DMS53 treated with DMSO at 0.1 percent for 48 hours (cell line): Measurements from ENCODE around the gene KRTAP4-8.
"Not testable (repeated sequence)": the region's sequence is repeated elsewhere in the genome, so short reads cannot be mapped to it uniquely, and the experiment has no call there.

Experiments
- DNase-seq: peaks from one replicate; lab custom pipeline; 2025; ENCODE audit not compliant: unreplicated experiment; lab: John Stamatoyannopoulos, UW

Gene KRTAP4-8

GRCh38 chr17:41108728-41109386 lies 10.9 kb upstream of the KRTAP4-8 start:
- DNase-seq = not testable (repeated sequence)

GRCh38 chr17:41107941-41108450 lies 10.1 kb upstream of the KRTAP4-8 start:
- no peak for DNase-seq

- DNase-seq = not testable (repeated sequence)
Observed at GRCh38 chr17:41105347-41105746, 7.4 kb upstream of the KRTAP4-8 start, which contains the start of gene KRTAP4-9. KRTAP4-9 (plus strand) TSS chr17:41105389; CDS start chr17:41105389, 0 bp downstream.

- not testable (repeated sequence) for DNase-seq
Observed at GRCh38 chr17:41104386-41105038, 6.6 kb upstream of the KRTAP4-8 start.

GRCh38 chr17:41103896-41104295 lies 6.0 kb upstream of the KRTAP4-8 start:
- DNase-seq = no peak

GRCh38 chr17:41101586-41102259 lies 3.8 kb upstream of the KRTAP4-8 start, which contains the start of gene KRTAP4-16:
KRTAP4-16 (minus strand) TSS chr17:41102209; CDS start chr17:41102209, 0 bp downstream.
- no peak for DNase-seq

GRCh38 chr17:41099682-41100480 lies 1.9 kb upstream of the KRTAP4-8 start:
- DNase-seq = not testable (repeated sequence)

GRCh38 chr17:41098481-41098880 lies 539 bp upstream of the KRTAP4-8 start:
- DNase-seq = no peak

- DNase-seq = no peak
Observed at GRCh38 chr17:41096055-41096454, 1.9 kb downstream of the KRTAP4-8 start.

GRCh38 chr17:41088760-41089352 lies 9.1 kb downstream of the KRTAP4-8 start:
- DNase-seq = not testable (repeated sequence)

- not testable (repeated sequence) for DNase-seq
Observed at GRCh38 chr17:41084100-41084856, 13.7 kb downstream of the KRTAP4-8 start, which contains the start of gene KRTAP4-7. KRTAP4-7 (plus strand) TSS chr17:41084150; CDS start chr17:41084207, 57 bp downstream.

- not testable (repeated sequence) for DNase-seq
Observed at GRCh38 chr17:41083427-41083826, 14.5 kb downstream of the KRTAP4-8 start.

- DNase-seq = no peak
Observed at GRCh38 chr17:41082626-41083025, 15.3 kb downstream of the KRTAP4-8 start.

GRCh38 chr17:41076788-41077187 lies 21.2 kb downstream of the KRTAP4-8 start:
- DNase-seq = no peak

- no peak for DNase-seq
Observed at GRCh38 chr17:41073676-41074075, 24.3 kb downstream of the KRTAP4-8 start.

- DNase-seq = peak; percentile 6
Observed at GRCh38 chr17:41071606-41072360, 26.2 kb downstream of the KRTAP4-8 start.

- no peak for DNase-seq
Observed at GRCh38 chr17:41069031-41069430, 28.9 kb downstream of the KRTAP4-8 start.

- DNase-seq = no peak
Observed at GRCh38 chr17:41067281-41067680, 30.7 kb downstream of the KRTAP4-8 start.
